GM18507 (cell line): ENCODE results near the gene KMT2C.

ENCODE experiments used
- DNase-seq: peaks from one replicate; pipeline ENCODE4 v3.0.0; 2011; ENCODE audit warnings: low read depth; ENCODE audit not compliant: insufficient read length; ENCODE audit errors: extremely low spot score
- FAIRE-seq: peaks from 2 replicates; lab custom pipeline; 2011; peaks lifted over from hg19 to GRCh38; lab: Jason Lieb, UNC

Gene KMT2C

GRCh38 chr7:152097330-152097729 lies 338.5 kb downstream of the KMT2C start:
- DNase-seq (no peak), FAIRE-seq (no peak)

GRCh38 chr7:152095771-152096170 lies 340.0 kb downstream of the KMT2C start:
- no peak for DNase-seq
- no peak for FAIRE-seq

GRCh38 chr7:152093717-152094116 lies 342.1 kb downstream of the KMT2C start:
- DNase-seq (no peak), FAIRE-seq (no peak)

- no peak for FAIRE-seq
Measured at GRCh38 chr7:152090747-152091146, 345.1 kb downstream of the KMT2C start.

GRCh38 chr7:152089183-152089582 lies 346.6 kb downstream of the KMT2C start:
- FAIRE-seq (no peak), DNase-seq (no peak)

More at GRCh38 chr7:152090747-152091146, 345.1 kb downstream of the KMT2C start:
- DNase-seq, result no peak

- no peak for FAIRE-seq
Measured at GRCh38 chr7:152086513-152086912, 349.3 kb downstream of the KMT2C start.

GRCh38 chr7:152085131-152085530 lies 350.7 kb downstream of the KMT2C start:
- DNase-seq (no peak), FAIRE-seq (no peak)

More at GRCh38 chr7:152086513-152086912, 349.3 kb downstream of the KMT2C start:
- DNase-seq, result no peak
